Left lobe of liver (tissue), 2 donors: ENCODE measurements around the gene RPP38. TPM values are rescaled to one million over a fixed set of nuclear protein-coding genes. Genes with fewer than 3 reads are reported as not detected.
A peak's percentile ranks its signal among the peaks of the same experiment; 100 is the strongest.

ENCODE experiments used
- ATAC-seq: fragments of 200-7000 bp; cut with Tn5 transposase; one replicate; pipeline ENCODE4 v1.9.1; 2020; ENCODE audit warnings: mild to moderate bottlenecking, moderate library complexity
- DNase-seq: peaks from one replicate; pipeline ENCODE4 v3.0.0-alpha.2; 2020; ENCODE audit warnings: low spot score
- total RNA-seq: library from RNA; stranded (reverse); gene quantifications from one replicate; pipeline ENCODE4 v1.2.1, GENCODE V29; 2021
- donor health status: DM: no; HTN: no; CAD: no; lungs with moderate emphysema.
- donor health status: DM: no; HTN: yes; CAD: no.

Gene RPP38
- total RNA-seq, 1 donor from 2014 or later, result 6.1 TPM

DNA sequence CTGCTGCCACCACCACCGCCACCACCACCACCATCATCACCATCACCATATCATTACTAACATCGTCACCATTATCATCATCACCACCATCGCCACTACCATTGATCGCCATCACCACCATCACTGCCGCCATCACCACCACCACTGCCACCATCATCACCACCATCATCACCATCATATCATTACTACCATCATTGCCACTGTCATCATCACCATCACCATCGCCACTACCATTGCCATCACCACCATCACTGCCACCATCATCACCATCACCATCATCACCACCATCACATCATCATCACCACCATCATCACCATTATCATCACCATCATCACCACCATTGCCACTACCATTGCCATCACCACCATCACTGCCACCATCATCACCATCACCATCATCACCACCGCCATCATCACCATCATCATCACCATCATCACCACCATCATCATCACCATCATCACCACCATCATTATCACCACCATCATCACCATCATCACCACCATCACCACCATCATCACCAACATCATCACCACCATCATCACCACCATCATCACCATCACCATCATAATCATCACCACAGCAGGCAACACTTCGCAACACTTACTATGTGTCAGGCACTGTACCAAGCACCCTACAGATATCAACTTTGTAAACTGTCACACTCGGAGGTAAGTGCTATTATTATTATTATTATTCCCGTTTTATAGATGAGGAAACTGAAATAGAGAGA lies 52.1 kb downstream of the RPP38 start:
- ATAC-seq, result no peak
- no peak for DNase-seq

DNA sequence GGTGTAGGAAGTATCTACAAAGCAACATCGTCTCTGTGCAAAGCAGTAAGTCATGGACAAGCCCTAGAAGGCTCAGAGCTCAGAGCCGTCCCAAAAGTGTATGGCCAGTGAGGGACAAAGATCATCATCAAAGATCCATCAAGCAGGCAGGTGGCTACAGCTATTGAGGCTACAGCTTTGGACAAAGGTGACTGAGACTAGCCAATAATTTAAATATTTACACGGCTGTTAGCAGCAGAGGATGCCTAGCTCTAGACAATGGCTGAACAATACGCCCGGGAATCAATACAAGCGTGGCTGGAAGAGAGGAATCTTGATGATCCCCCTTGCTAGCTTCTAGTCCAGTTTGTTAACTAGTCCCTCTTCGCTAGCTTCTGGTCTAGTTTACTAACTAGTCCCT lies 53.4 kb downstream of the RPP38 start:
- peak; percentile 37 for ATAC-seq

DNA sequence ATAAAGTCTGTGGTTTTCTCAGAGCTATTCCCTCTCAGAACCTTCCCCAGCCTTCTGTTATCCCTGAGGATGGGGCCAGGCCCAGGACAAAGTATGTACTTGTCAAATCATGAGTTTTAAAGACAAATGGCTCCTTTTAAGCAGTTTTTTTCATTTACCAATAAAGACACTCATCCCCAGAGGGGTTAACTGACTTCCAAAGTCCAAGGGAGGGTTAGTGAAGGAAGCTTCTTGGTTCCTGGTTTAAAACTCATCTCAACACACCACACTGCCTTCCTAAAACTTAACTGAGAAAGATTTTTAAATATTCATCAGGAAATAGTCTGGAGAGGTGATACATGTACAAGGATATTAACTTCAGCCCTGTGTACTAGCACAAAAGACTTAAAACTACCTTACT lies 55.4 kb downstream of the RPP38 start:
- ATAC-seq (no peak), DNase-seq (no peak)

More for the DNA sequence above, 53.4 kb downstream of the RPP38 start:
- DNase-seq, result no peak

Other genes starting within 250 kb of the RPP38 start
- 3.1 TPM for gene SUV39H2, start 218.5 kb upstream of the RPP38 start, total RNA-seq
- gene DCLRE1C, start 143.3 kb upstream of the RPP38 start, total RNA-seq, result 1.7 TPM
- not detected for gene MEIG1, start 138.0 kb upstream of the RPP38 start, total RNA-seq
- gene OLAH, start 53.4 kb upstream of the RPP38 start, total RNA-seq, result not detected
- not detected for gene ACBD7, start 8.6 kb upstream of the RPP38 start, total RNA-seq
- 19.4 TPM for gene NMT2, start 71.3 kb downstream of the RPP38 start, total RNA-seq